Measurements from ENCODE around the gene KCNF1. TPM values are rescaled to one million over a fixed set of nuclear protein-coding genes. Genes with fewer than 3 reads are reported as not detected.

Gene KCNF1
- total RNA-seq, 1 experiment from 2014 or later: 1.2 TPM

- ChIA-PET POLR2A (no interaction called here), CTCF (interaction anchor here (0.9 to 1.4 kb wide), 4 partner anchors 11 to 51 kb away, joined by 3 to 8 read pairs (median 4); no protein-coding TSS in a partner anchor)
- no peaks in the 10 kb centered on the region for H3K27me3 Mint-ChIP-seq (ENCODE audit: low read depth)
- H3K4me1 Mint-ChIP-seq: peaks cover 7% of the 10 kb centered on the region
- H3K36me3 Mint-ChIP-seq: no peaks in the 10 kb centered on the region
- ATAC-seq: no peak
- no peak overlapping the region for H3K27ac Mint-ChIP-seq
- TF ChIP-seq FOXP1 (CRISPR knock-in tag; IDR thresholded peaks at IDR 0.05; ENCODE audit: borderline replicate concordance) (no peak), CBFB (CRISPR knock-in tag; IDR thresholded peaks at IDR 0.05; ENCODE audit: low read depth) (no peak), OVOL2 (CRISPR knock-in tag; IDR thresholded peaks at IDR 0.05; ENCODE audit: borderline replicate concordance) (no peak), NFATC4 (CRISPR knock-in tag; IDR thresholded peaks at IDR 0.05) (no peak), E2F4 (CRISPR knock-in tag; IDR thresholded peaks at IDR 0.05; ENCODE audit: borderline replicate concordance, low read depth) (no peak), SMAD3 (CRISPR knock-in tag; IDR thresholded peaks at IDR 0.05; ENCODE audit: borderline replicate concordance) (no peak), AR (CRISPR knock-in tag; IDR thresholded peaks at IDR 0.05) (no peak), ZBTB43 (CRISPR knock-in tag; IDR thresholded peaks at IDR 0.05) (no peak), ZNF423 (CRISPR knock-in tag; IDR thresholded peaks at IDR 0.05) (no peak), GRHL2 (CRISPR knock-in tag; IDR thresholded peaks at IDR 0.05; ENCODE audit: insufficient replicate concordance, severe bottlenecking) (no peak), EMX1 (CRISPR knock-in tag; IDR thresholded peaks at IDR 0.05) (no peak), GTF2I (CRISPR knock-in tag; conservative IDR thresholded peaks at IDR 0.05) (no peak), ERG (CRISPR knock-in tag; IDR thresholded peaks at IDR 0.05) (no peak), ATF2 (CRISPR knock-in tag; IDR thresholded peaks at IDR 0.05; ENCODE audit: borderline replicate concordance, low read depth) (no peak), ZNF317 (CRISPR knock-in tag; IDR thresholded peaks at IDR 0.05; ENCODE audit: borderline replicate concordance, low read depth) (no peak), SOX15 (CRISPR knock-in tag; IDR thresholded peaks at IDR 0.05) (no peak), NFYB (CRISPR knock-in tag; conservative IDR thresholded peaks at IDR 0.05; ENCODE audit: low read depth) (no peak), ZNF671 (CRISPR knock-in tag; IDR thresholded peaks at IDR 0.05) (no peak), NR1H2 (CRISPR knock-in tag; IDR thresholded peaks at IDR 0.05) (no peak), ETV6 (CRISPR knock-in tag; IDR thresholded peaks at IDR 0.05) (no peak)
- no peak overlapping the region for H3K4me3 Mint-ChIP-seq
- no peak for DNase-seq (ENCODE audit: low spot score)
- no peaks in the 10 kb centered on the region for H3K9me3 Mint-ChIP-seq
Measured at GRCh38 chr2:10863047-10863446, 48.7 kb upstream of the KCNF1 start.
